ENCODE data around the gene CCDC148.

DNA sequence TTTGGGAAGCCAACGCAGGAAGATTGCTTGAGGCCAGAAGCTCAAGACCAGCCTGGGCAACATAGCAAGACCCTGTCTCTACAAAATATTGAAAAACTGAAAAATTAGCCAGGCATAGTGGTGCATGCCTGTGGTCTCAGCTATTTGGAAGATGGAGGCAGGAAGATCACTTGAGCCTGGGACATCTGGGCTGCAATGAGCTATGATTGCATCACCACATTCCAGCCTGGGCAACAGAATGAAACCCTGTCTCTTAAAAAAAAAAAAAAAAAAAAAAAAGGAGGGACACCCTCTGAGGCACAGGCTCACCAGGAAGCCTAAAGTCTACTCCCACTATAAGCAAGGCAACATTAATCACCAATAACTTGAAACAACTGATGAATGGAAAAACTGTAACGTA lies 151.1 kb downstream of the CCDC148 start:
- TF ChIP-seq, protein P1, sequence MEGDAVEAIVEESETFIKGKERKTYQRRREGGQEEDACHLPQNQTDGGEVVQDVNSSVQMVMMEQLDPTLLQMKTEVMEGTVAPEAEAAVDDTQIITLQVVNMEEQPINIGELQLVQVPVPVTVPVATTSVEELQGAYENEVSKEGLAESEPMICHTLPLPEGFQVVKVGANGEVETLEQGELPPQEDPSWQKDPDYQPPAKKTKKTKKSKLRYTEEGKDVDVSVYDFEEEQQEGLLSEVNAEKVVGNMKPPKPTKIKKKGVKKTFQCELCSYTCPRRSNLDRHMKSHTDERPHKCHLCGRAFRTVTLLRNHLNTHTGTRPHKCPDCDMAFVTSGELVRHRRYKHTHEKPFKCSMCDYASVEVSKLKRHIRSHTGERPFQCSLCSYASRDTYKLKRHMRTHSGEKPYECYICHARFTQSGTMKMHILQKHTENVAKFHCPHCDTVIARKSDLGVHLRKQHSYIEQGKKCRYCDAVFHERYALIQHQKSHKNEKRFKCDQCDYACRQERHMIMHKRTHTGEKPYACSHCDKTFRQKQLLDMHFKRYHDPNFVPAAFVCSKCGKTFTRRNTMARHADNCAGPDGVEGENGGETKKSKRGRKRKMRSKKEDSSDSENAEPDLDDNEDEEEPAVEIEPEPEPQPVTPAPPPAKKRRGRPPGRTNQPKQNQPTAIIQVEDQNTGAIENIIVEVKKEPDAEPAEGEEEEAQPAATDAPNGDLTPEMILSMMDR (IDR thresholded peaks at IDR 0.05), result no peak
- no peak for TF ChIP-seq EZH2 (IDR thresholded peaks at IDR 0.05; ENCODE audit: borderline replicate concordance, insufficient read depth, low read depth, low read length, poor library complexity, severe bottlenecking)
